H1 (cell line): ENCODE results near the gene ARHGEF3. TPM values are rescaled to one million over a fixed set of nuclear protein-coding genes. Genes with fewer than 3 reads are reported as not detected.

Experiments
- CTCF ChIA-PET: fragments of 300-600 bp; sonication (Branson Sonifier 250); formaldehyde crosslinking; loops from one replicate; lab custom pipeline; 2021; ENCODE audit not compliant: partially characterized antibody; lab: Charles Lee
- POLR2A ChIA-PET: fragments of 300-600 bp; sonication (Branson Sonifier 250); formaldehyde crosslinking; loops from one replicate; lab custom pipeline; 2021; ENCODE audit warnings: inconsistent platforms; ENCODE audit not compliant: partially characterized antibody; lab: Charles Lee
- DNase-seq, 2 experiments: peaks; one replicate each; pipeline versions ENCODE4 v3.0.0 to v3.0.0-alpha.2; 2010 to 2022; ENCODE audit warnings: low spot score in 2 of 2, low read depth in 1 of 2, mixed read lengths in 1 of 2
- FAIRE-seq: peaks from 2 replicates; lab custom pipeline; 2011; peaks lifted over from hg19 to GRCh38; lab: Jason Lieb, UNC
- H2AFZ ChIP-seq: 2 replicates; pipeline ENCODE4 v1.8.1; 2012; ENCODE audit warnings: low read length, inconsistent platforms
- H2AK5ac ChIP-seq: 2 replicates; pipeline ENCODE4 v1.6.1; 2013; ENCODE audit warnings: low read depth, low read length
- H2BK120ac ChIP-seq: replicated peaks from 2 replicates; pipeline ENCODE3; 2013; ENCODE audit warnings: low read depth, low read length, inconsistent platforms
- H2BK12ac ChIP-seq: 2 replicates; pipeline ENCODE4 v1.6.1; 2013; ENCODE audit warnings: low read depth, low read length
- H2BK15ac ChIP-seq: 2 replicates; pipeline ENCODE4 v1.6.1; 2013; ENCODE audit warnings: low read length
- H2BK20ac ChIP-seq: 2 replicates; pipeline ENCODE4 v1.6.1; 2013; ENCODE audit warnings: low read length
- H2BK5ac ChIP-seq: 2 replicates; pipeline ENCODE4 v1.6.1; 2013; ENCODE audit warnings: low read depth, low read length
- H3K14ac ChIP-seq: 2 replicates; pipeline ENCODE4 v1.6.1; 2013; ENCODE audit warnings: inconsistent platforms; ENCODE audit not compliant: insufficient read length
- H3K18ac ChIP-seq: 2 replicates; pipeline ENCODE4 v1.6.1; 2013; ENCODE audit warnings: low read length; ENCODE audit errors: extremely low read depth
- H3K23ac ChIP-seq: 2 replicates; pipeline ENCODE4 v1.6.1; 2013; ENCODE audit warnings: inconsistent platforms; ENCODE audit not compliant: insufficient read length
- H3K23me2 ChIP-seq: 2 replicates; pipeline ENCODE4 v1.6.1; 2013; ENCODE audit warnings: low read depth, low read length
- H3K27ac ChIP-seq: 2 replicates; pipeline ENCODE4 v1.6.1; 2011; ENCODE audit warnings: low read depth, low read length, inconsistent platforms
- H3K27me3 ChIP-seq, 4 experiments: replicated peaks in 1 of 4; 1 replicate in 1 of 4; 2 replicates in 3 of 4; pipeline versions ENCODE4 v1.6.1 to v1.8.1; 2011 to 2013; ENCODE audit warnings: low read length in 3 of 4, mild to moderate bottlenecking in 3 of 4, inconsistent platforms in 2 of 4, mixed read lengths in 2 of 4, moderate library complexity in 1 of 4; ENCODE audit not compliant: control insufficient read depth in 3 of 4, insufficient read depth in 3 of 4; ENCODE audit errors: extremely low read depth in 1 of 4
- H3K36me3 ChIP-seq, 4 experiments: 2 replicates each; pipeline versions ENCODE4 v1.6.1 to v1.8.1; 2011 to 2013; ENCODE audit warnings: mild to moderate bottlenecking in 4 of 4, low read length in 3 of 4, moderate library complexity in 2 of 4, control low read depth in 1 of 4, inconsistent platforms in 1 of 4; ENCODE audit not compliant: insufficient read depth in 4 of 4, control insufficient read depth in 2 of 4
- H3K4ac ChIP-seq: replicated peaks from 2 replicates; pipeline ENCODE3; 2013; ENCODE audit warnings: low read length, low read depth, mixed read lengths, inconsistent platforms; ENCODE audit not compliant: insufficient read length
- H3K4me1 ChIP-seq, 4 experiments: replicated peaks in 1 of 4; 1 replicate in 1 of 4; 2 replicates in 3 of 4; pipeline versions ENCODE4 v1.6.1 to v1.8.1; 2011 to 2013; ENCODE audit warnings: low read length in 3 of 4, inconsistent platforms in 2 of 4, mixed read lengths in 1 of 4; ENCODE audit not compliant: insufficient read depth in 4 of 4, control insufficient read depth in 3 of 4
- H3K4me2 ChIP-seq, 2 experiments: 2 replicates each; pipeline versions ENCODE4 v1.6.1 to v1.8.1; 2011 to 2013; ENCODE audit warnings: low read depth in 2 of 2, low read length in 2 of 2, control low read depth in 1 of 2, inconsistent platforms in 1 of 2, mild to moderate bottlenecking in 1 of 2; ENCODE audit not compliant: insufficient read depth in 1 of 2
- H3K4me3 ChIP-seq, 4 experiments: fragments of 200-600, 300-600 bp in 1 of 4; sonication (generic), shearing (Covaris generic), sonication (Bioruptor Twin) in 1 of 4; 2 replicates each; pipeline versions ENCODE4 v1.5.1 to v1.8.1; 2011 to 2016; ENCODE audit warnings: low read length in 4 of 4, low read depth in 3 of 4, control low read depth in 2 of 4, inconsistent platforms in 2 of 4, mild to moderate bottlenecking in 2 of 4, mixed read lengths in 1 of 4, moderate library complexity in 1 of 4; ENCODE audit not compliant: insufficient read depth in 2 of 4; ENCODE audit errors: extremely low read depth in 1 of 4
- H3K56ac ChIP-seq: replicated peaks from 2 replicates; pipeline ENCODE3; 2013; ENCODE audit warnings: low read depth, mild to moderate bottlenecking, mixed read lengths, low read length, inconsistent platforms; ENCODE audit not compliant: insufficient read length
- H3K79me1 ChIP-seq: 2 replicates; pipeline ENCODE4 v1.6.1; 2013; ENCODE audit warnings: low read depth, low read length, control low read depth
- H3K79me2 ChIP-seq, 2 experiments: 2 replicates each; pipeline versions ENCODE4 v1.6.1 to v1.8.1; 2012 to 2013; ENCODE audit warnings: low read length in 2 of 2, mild to moderate bottlenecking in 2 of 2, inconsistent platforms in 1 of 2; ENCODE audit not compliant: insufficient read depth in 2 of 2, control insufficient read depth in 1 of 2
- H3K9ac ChIP-seq, 4 experiments: replicated peaks in 1 of 4; 1 replicate in 1 of 4; 2 replicates in 3 of 4; pipeline versions ENCODE4 v1.6.1 to v1.8.1; 2011 to 2013; ENCODE audit warnings: low read depth in 3 of 4, low read length in 3 of 4, control low read depth in 2 of 4, mild to moderate bottlenecking in 2 of 4, moderate library complexity in 2 of 4, inconsistent platforms in 1 of 4; ENCODE audit errors: extremely low read depth in 1 of 4
- H3K9me3 ChIP-seq, 2 experiments: 2 replicates each; pipeline versions ENCODE4 v1.6.1 to v1.8.1; 2012 to 2013; ENCODE audit warnings: mild to moderate bottlenecking in 2 of 2, moderate library complexity in 2 of 2, control low read depth in 1 of 2, inconsistent platforms in 1 of 2, low read depth in 1 of 2, low read length in 1 of 2, mixed read lengths in 1 of 2; ENCODE audit not compliant: insufficient read depth in 2 of 2
- H4K20me1 ChIP-seq, 2 experiments: replicated peaks in 1 of 2; 2 replicates each; pipeline versions ENCODE3 to v1.8.1; 2011 to 2013; ENCODE audit warnings: inconsistent platforms in 2 of 2, low read length in 2 of 2, mild to moderate bottlenecking in 1 of 2; ENCODE audit not compliant: insufficient read depth in 2 of 2, control insufficient read depth in 1 of 2
- H4K5ac ChIP-seq: 2 replicates; pipeline ENCODE4 v1.6.1; 2013; ENCODE audit warnings: low read length, low read depth, mixed read lengths, inconsistent platforms; ENCODE audit not compliant: insufficient read length
- H4K8ac ChIP-seq: 2 replicates; pipeline ENCODE4 v1.8.0; 2013; ENCODE audit warnings: mild to moderate bottlenecking, moderate library complexity, low read length, inconsistent platforms; ENCODE audit not compliant: insufficient read depth; ENCODE audit errors: extremely low read depth
- H4K91ac ChIP-seq: replicated peaks from 2 replicates; pipeline ENCODE3; 2013; ENCODE audit warnings: low read length, mixed read lengths, inconsistent platforms; ENCODE audit not compliant: insufficient read length
- BCL11A ChIP-seq, 2 experiments: IDR thresholded peaks; one replicate each; pipeline ENCODE4 v1.6.1; 2011; ENCODE audit warnings: low read depth in 2 of 2, low read length in 2 of 2, mild to moderate bottlenecking in 2 of 2
- CHD1 ChIP-seq: IDR thresholded peaks from 2 replicates; pipeline ENCODE4 v1.6.1; 2012; ENCODE audit warnings: low read depth, low read length, improper control_type of control experiment
- CHD2 ChIP-seq: IDR thresholded peaks from 2 replicates; pipeline ENCODE4 v1.6.1; 2012; ENCODE audit warnings: low read length, improper control_type of control experiment
- E2F6 ChIP-seq: IDR thresholded peaks from 2 replicates; pipeline ENCODE4 v1.6.1; 2012; ENCODE audit warnings: inconsistent platforms
- HDAC6 ChIP-seq: IDR thresholded peaks from one replicate; pipeline ENCODE4 v1.7.1; 2012; ENCODE audit warnings: low read depth, mild to moderate bottlenecking, inconsistent platforms, low read length, moderate library complexity
- JUND ChIP-seq: IDR thresholded peaks from 2 replicates; pipeline ENCODE4 v1.6.1; 2011; ENCODE audit warnings: mild to moderate bottlenecking, improper control_type of control experiment, low read length
- RAD21 ChIP-seq, 2 experiments: IDR thresholded peaks in 1 of 2; conservative IDR thresholded peaks in 1 of 2; 2 replicates each; pipeline ENCODE4 v1.6.1; 2011; ENCODE audit warnings: low read depth in 2 of 2, low read length in 2 of 2, improper control_type of control experiment in 1 of 2, inconsistent platforms in 1 of 2, mild to moderate bottlenecking in 1 of 2, moderate library complexity in 1 of 2
- RXRA ChIP-seq: IDR thresholded peaks from 2 replicates; pipeline ENCODE4 v1.6.1; 2011; ENCODE audit warnings: low read depth, mild to moderate bottlenecking, low read length, moderate library complexity; ENCODE audit not compliant: insufficient read depth
- SIX5 ChIP-seq: IDR thresholded peaks from 2 replicates; pipeline ENCODE4 v1.6.1; 2011; ENCODE audit warnings: mild to moderate bottlenecking, low read depth, low read length
- SUZ12 ChIP-seq: fragments of 200-600 bp; sonication (generic); IDR thresholded peaks from 2 replicates; pipeline ENCODE4 v1.6.1; 2012; ENCODE audit warnings: mild to moderate bottlenecking, inconsistent platforms, low read length, moderate library complexity, mixed read lengths
- TAF7 ChIP-seq: optimal IDR thresholded peaks from 2 replicates; pipeline ENCODE3; 2011; ENCODE audit warnings: low read depth, mild to moderate bottlenecking, inconsistent platforms, low read length, moderate library complexity, borderline replicate concordance
- whole genome bisulfite sequencing, 2 experiments: shearing (Covaris generic) in 1 of 2; methylation state at CpG; one replicate each; pipeline versions ENCODE4 v1.1.6 to v1.1.7; 2013 to 2015; ENCODE audit warnings: low lambda C conversion rate in 2 of 2, mixed read lengths in 2 of 2, inconsistent platforms in 1 of 2, low coverage in 1 of 2, missing lambda C conversion rate in 1 of 2; ENCODE audit not compliant: insufficient replicate concordance in 2 of 2, insufficient coverage in 1 of 2, insufficient read length in 1 of 2; ENCODE audit errors: extremely low coverage in 1 of 2, missing lambda C conversion rate in 1 of 2; 5-methylcytosine and 5-hydroxymethylcytosine counted together
- polyA plus RNA-seq, 7 experiments: library from polyadenylated mRNA; depleted of rRNA in 3 of 7; stranded (reverse) in 5 of 7; unstranded in 2 of 7; fragments of >200 nt in 5 of 7; fragments of 200-250 nt in 2 of 7; gene quantifications; 1 replicate in 5 of 7; 2 replicates in 1 of 7; 4 replicates in 1 of 7; pipeline versions ENCODE4 v1.2.1 to v1.2.3, GENCODE V29; 2011 to 2013; ENCODE audit warnings: missing spikeins in 2 of 7, mixed read lengths in 2 of 7
- total RNA-seq: library from RNA; stranded (reverse); fragmentation: NEBNext Ultra II Directional; extraction: Animal tissue kit (Norgen Biotek cat#: 25700); gene quantifications from 2 replicates; pipeline ENCODE4 v1.2.1, GENCODE V29; 2021

Gene ARHGEF3
- total and polyA plus RNA-seq, 2 of the 8 experiments (the other 6 are each of a cell fraction or from before 2014, with no cell fraction given): 2.8 to 6.0 TPM

- no peak overlapping the region for H2BK5ac ChIP-seq
- H3K4me1 ChIP-seq: peaks cover 0 to 3% (median 0%) of the 10 kb centered on the region in 4 experiments; a peak in 1 of 7 replicates
- H3K23me2 ChIP-seq: no peaks in the 10 kb centered on the region
- no peak overlapping the region for H3K18ac ChIP-seq
- POLR2A ChIA-PET: interaction anchor here (0.6 kb wide), 2 partner anchors 88 to 97 kb away, joined by 3 to 4 read pairs; no protein-coding TSS in a partner anchor
- H3K9ac ChIP-seq: no peak overlapping the region
- no peak overlapping the region for H2AFZ ChIP-seq
- no peak overlapping the region for H3K4me2 ChIP-seq
- no peak overlapping the region for H2BK15ac ChIP-seq
- no peaks in the 10 kb centered on the region for H3K79me2 ChIP-seq
- FAIRE-seq (no peak), DNase-seq (no peak)
- 95% methylated on average over 2 of the region's 2 CpGs; no CpG with 5 or more reads in 1 of the 2 experiments for WGBS, 2 experiments
- CTCF ChIA-PET: interaction anchor here (0.6 to 1.7 kb wide), 4 partner anchors 11 to 225 kb away, joined by 3 to 11 read pairs (median 5); no protein-coding TSS in a partner anchor
- no peaks in the 10 kb centered on the region for H3K79me1 ChIP-seq
- no peak overlapping the region for H2BK120ac ChIP-seq
- H3K36me3 ChIP-seq: no peaks in the 10 kb centered on the region
- H3K9me3 ChIP-seq: peaks cover 0 to 7% of the 10 kb centered on the region in 2 experiments; a peak in 1 of 4 replicates
- TF ChIP-seq SIX5: no peak
- TF ChIP-seq HDAC6: no peak
- TF ChIP-seq JUND: no peak
- no peak for TF ChIP-seq RXRA
- TF ChIP-seq TAF7: no peak
- TF ChIP-seq E2F6: no peak
- TF ChIP-seq CHD1: no peak
- no peak for TF ChIP-seq BCL11A (IDR thresholded peaks at IDR 0.05; ENCODE audit: low read depth in 2 of 2, low read length in 2 of 2)
- TF ChIP-seq CHD2: no peak
- TF ChIP-seq RAD21 (IDR thresholded peaks at IDR 0.05 in 1 of 2, conservative IDR thresholded peaks at IDR 0.05 in 1 of 2; ENCODE audit: low read depth in 2 of 2, low read length in 2 of 2): no peak
- TF ChIP-seq SUZ12: no peak
- H4K8ac ChIP-seq: no peak overlapping the region
- H3K27ac ChIP-seq: no peak overlapping the region
- H2BK20ac ChIP-seq: no peak overlapping the region; the same call in 1 of the 2 replicates
- H3K27me3 ChIP-seq: no peaks in the 10 kb centered on the region
- H3K56ac ChIP-seq: no peak overlapping the region
- no peaks in the 10 kb centered on the region for H4K20me1 ChIP-seq
- no peak overlapping the region for H4K5ac ChIP-seq
- no peak overlapping the region for H2BK12ac ChIP-seq
- H3K4me3 ChIP-seq: no peak overlapping the region
- no peak overlapping the region for H3K23ac ChIP-seq
- no peak overlapping the region for H3K14ac ChIP-seq
- no peak overlapping the region for H2AK5ac ChIP-seq
- H3K4ac ChIP-seq: no peak overlapping the region
- H4K91ac ChIP-seq: no peak overlapping the region
Observed at GRCh38 chr3:56764184-56764583, 37.6 kb downstream of the ARHGEF3 start.
